ENCODE results near the gene EPM2AIP1. TPM values are rescaled to one million over a fixed set of nuclear protein-coding genes. Genes with fewer than 3 reads are reported as not detected.

EPM2AIP1 gene
- total and polyA plus RNA-seq, 2 of the 8 experiments (the other 6 are each of a cell fraction or from before 2014, with no cell fraction given), result 6.6 to 9.0 TPM

- TF ChIP-seq MAX (IDR thresholded peaks at IDR 0.05), result no peak
Measured at GRCh38 chr3:36973139-36973538, 19.8 kb downstream of the EPM2AIP1 start (continued).
